ENCODE results near the gene RFC4.

The RFC4 gene

GRCh38 chr3:186779204-186779603, 27.1 kb downstream of the RFC4 start (continued):
- no peak for TF ChIP-seq ZSCAN30 (tag by site-specific recombination; IDR thresholded peaks at IDR 0.05)
- no peak for TF ChIP-seq ZNF19 (tag by site-specific recombination; IDR thresholded peaks at IDR 0.05; ENCODE audit: low read depth)
- TF ChIP-seq ZNF416 (tag by site-specific recombination; IDR thresholded peaks at IDR 0.05) = no peak
- TF ChIP-seq ZNF473 (tag by site-specific recombination; IDR thresholded peaks at IDR 0.05) = no peak
- no peak for TF ChIP-seq AEBP2 (tag by site-specific recombination; IDR thresholded peaks at IDR 0.05; ENCODE audit: borderline replicate concordance)
- no peak for TF ChIP-seq ZNF155 (tag by site-specific recombination; IDR thresholded peaks at IDR 0.05)
- TF ChIP-seq ZNF785 (tag by site-specific recombination; IDR thresholded peaks at IDR 0.05) = no peak
- no peak for TF ChIP-seq ZNF311 (tag by site-specific recombination; IDR thresholded peaks at IDR 0.05; ENCODE audit: borderline replicate concordance)

DNA sequence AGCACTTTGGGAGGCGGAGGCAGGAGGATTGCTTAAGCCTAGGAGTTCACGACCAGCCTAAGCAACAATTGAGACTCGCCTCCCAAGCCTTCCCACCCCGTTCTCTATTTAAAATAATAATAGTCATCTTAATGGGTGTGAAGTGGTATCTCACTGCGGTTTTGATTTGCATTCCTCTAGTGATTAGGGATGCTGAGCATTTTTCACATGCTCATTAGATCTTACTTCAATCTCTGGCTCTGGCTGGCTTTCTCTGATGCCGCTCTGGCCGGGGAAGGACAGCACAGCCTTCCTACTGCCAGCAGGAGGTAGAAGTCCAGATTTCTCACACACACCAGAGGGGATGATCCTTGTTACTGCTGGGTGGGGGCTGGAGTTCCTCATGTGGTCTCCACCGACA, 30.3 kb downstream of the RFC4 start:
- ChIA-PET POLR2A (no interaction called here), CTCF (no interaction called here)
- no peaks in the 10 kb centered on the region for H3K9me3 ChIP-seq (ENCODE audit: control insufficient read depth, insufficient read depth, low read depth, low read length)
- TF ChIP-seq EGR2 (tag by site-specific recombination; IDR thresholded peaks at IDR 0.05; ENCODE audit: low read depth) (no peak), ZNF391 (tag by site-specific recombination; IDR thresholded peaks at IDR 0.05; ENCODE audit: borderline replicate concordance, low read depth) (no peak), OVOL3 (tag by site-specific recombination; IDR thresholded peaks at IDR 0.05) (no peak), ZNF112 (tag by site-specific recombination; IDR thresholded peaks at IDR 0.05) (no peak), KLF7 (tag by site-specific recombination; IDR thresholded peaks at IDR 0.05; ENCODE audit: borderline replicate concordance) (no peak), SALL2 (tag by site-specific recombination; IDR thresholded peaks at IDR 0.05; ENCODE audit: borderline replicate concordance) (no peak), GLIS2 (tag by site-specific recombination; IDR thresholded peaks at IDR 0.05) (no peak), KLF9 (tag by site-specific recombination; IDR thresholded peaks at IDR 0.05; ENCODE audit: low read depth) (no peak), KLF16 (tag by site-specific recombination; IDR thresholded peaks at IDR 0.05) (no peak), ZNF596 (tag by site-specific recombination; IDR thresholded peaks at IDR 0.05) (no peak), ZNF404 (tag by site-specific recombination; IDR thresholded peaks at IDR 0.05) (no peak)
- TF ChIP-seq, protein P1, sequence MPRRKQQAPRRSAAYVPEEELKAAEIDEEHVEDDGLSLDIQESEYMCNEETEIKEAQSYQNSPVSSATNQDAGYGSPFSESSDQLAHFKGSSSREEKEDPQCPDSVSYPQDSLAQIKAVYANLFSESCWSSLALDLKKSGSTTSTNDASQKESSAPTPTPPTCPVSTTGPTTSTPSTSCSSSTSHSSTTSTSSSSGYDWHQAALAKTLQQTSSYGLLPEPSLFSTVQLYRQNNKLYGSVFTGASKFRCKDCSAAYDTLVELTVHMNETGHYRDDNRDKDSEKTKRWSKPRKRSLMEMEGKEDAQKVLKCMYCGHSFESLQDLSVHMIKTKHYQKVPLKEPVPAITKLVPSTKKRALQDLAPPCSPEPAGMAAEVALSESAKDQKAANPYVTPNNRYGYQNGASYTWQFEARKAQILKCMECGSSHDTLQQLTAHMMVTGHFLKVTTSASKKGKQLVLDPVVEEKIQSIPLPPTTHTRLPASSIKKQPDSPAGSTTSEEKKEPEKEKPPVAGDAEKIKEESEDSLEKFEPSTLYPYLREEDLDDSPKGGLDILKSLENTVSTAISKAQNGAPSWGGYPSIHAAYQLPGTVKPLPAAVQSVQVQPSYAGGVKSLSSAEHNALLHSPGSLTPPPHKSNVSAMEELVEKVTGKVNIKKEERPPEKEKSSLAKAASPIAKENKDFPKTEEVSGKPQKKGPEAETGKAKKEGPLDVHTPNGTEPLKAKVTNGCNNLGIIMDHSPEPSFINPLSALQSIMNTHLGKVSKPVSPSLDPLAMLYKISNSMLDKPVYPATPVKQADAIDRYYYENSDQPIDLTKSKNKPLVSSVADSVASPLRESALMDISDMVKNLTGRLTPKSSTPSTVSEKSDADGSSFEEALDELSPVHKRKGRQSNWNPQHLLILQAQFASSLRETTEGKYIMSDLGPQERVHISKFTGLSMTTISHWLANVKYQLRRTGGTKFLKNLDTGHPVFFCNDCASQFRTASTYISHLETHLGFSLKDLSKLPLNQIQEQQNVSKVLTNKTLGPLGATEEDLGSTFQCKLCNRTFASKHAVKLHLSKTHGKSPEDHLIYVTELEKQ (tag by site-specific recombination; IDR thresholded peaks at IDR 0.05; ENCODE audit: borderline replicate concordance) = no peak
- TF ChIP-seq, protein P2, sequence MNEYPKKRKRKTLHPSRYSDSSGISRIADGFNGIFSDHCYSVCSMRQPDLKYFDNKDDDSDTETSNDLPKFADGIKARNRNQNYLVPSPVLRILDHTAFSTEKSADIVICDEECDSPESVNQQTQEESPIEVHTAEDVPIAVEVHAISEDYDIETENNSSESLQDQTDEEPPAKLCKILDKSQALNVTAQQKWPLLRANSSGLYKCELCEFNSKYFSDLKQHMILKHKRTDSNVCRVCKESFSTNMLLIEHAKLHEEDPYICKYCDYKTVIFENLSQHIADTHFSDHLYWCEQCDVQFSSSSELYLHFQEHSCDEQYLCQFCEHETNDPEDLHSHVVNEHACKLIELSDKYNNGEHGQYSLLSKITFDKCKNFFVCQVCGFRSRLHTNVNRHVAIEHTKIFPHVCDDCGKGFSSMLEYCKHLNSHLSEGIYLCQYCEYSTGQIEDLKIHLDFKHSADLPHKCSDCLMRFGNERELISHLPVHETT (tag by site-specific recombination; IDR thresholded peaks at IDR 0.05) = no peak
- TF ChIP-seq, protein P3, sequence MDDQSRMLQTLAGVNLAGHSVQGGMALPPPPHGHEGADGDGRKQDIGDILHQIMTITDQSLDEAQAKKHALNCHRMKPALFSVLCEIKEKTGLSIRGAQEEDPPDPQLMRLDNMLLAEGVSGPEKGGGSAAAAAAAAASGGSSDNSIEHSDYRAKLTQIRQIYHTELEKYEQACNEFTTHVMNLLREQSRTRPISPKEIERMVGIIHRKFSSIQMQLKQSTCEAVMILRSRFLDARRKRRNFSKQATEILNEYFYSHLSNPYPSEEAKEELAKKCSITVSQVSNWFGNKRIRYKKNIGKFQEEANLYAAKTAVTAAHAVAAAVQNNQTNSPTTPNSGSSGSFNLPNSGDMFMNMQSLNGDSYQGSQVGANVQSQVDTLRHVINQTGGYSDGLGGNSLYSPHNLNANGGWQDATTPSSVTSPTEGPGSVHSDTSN (CRISPR knock-in tag; IDR thresholded peaks at IDR 0.05) = no peak
- TF ChIP-seq, protein P4, sequence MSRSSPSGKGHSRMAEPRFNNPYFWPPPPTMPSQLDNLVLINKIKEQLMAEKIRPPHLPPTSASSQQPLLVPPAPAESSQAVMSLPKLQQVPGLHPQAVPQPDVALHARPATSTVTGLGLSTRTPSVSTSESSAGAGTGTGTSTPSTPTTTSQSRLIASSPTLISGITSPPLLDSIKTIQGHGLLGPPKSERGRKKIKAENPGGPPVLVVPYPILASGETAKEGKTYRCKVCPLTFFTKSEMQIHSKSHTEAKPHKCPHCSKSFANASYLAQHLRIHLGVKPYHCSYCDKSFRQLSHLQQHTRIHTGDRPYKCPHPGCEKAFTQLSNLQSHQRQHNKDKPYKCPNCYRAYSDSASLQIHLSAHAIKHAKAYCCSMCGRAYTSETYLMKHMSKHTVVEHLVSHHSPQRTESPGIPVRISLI (tag by site-specific recombination; IDR thresholded peaks at IDR 0.05) = no peak
- no peaks in the 10 kb centered on the region for H3K36me3 ChIP-seq (ENCODE audit: control insufficient read depth in 2 of 2, insufficient read depth in 1 of 2, low read length in 2 of 2)
- no peaks in the 10 kb centered on the region for H3K4me1 ChIP-seq (ENCODE audit: control insufficient read depth, insufficient read depth, low read length)
- no peak overlapping the region for H3K27ac ChIP-seq (ENCODE audit: extremely low read depth, low read depth, low read length)
- H3K4me3 ChIP-seq (ENCODE audit: low read depth, low read length) = no peak overlapping the region

Measured in HEK293 (cell line).